NCI-H2227 treated with DMSO at 0.1 percent for 48 hours (cell line): ENCODE results near the gene EIF2B1.

Source experiments
- DNase-seq: peaks from one replicate; lab custom pipeline; 2025; lab: John Stamatoyannopoulos, UW

The EIF2B1 gene

DNA sequence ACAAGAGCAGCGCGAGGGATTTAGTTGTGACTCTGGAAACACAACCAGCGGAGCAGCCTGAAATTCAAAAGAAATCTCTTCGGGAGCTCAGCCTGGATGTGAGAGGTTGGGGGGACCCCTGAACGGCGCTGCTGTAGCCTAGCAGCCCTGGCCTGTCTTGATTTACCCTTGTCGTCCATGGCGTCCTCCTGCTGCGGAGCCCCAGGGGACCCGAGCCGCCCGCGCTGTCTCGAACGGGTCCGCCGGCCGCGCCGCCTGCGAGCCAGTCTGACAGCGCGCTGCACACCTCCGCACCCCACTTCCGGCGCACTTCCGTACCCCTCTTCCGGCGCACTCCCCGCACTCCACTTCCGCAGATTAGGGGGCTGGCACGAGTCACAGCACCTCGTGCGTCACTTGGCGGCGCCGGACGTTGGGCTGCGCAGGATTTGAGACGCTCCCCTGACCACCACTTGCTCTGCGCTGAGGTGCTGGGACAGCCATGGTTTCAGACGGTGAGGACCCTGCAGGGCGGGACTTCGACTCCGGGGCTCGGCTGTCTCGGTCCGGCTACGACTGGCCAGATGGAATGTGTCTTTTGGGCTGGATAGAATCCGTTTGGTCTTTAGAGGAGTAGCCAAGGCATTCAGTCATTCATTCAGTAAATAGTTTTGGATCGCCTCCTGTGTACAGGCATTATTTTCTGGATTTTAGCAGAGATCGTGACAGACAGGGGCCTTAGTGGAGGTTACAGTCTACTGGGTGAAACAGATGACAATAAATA lies at the start of gene EIF2B1, which contains the start of gene GTF2H3:
EIF2B1 (minus strand) TSS at position 308 of the 763 bp plus-strand sequence; CDS start at position 179, 129 bp downstream.
GTF2H3 (plus strand) TSS at position 451 of the 763 bp plus-strand sequence; CDS start at position 482, 31 bp downstream.
- peak; percentile 98 for DNase-seq

- no peak for DNase-seq
Observed at GRCh38 chr12:123681605-123682004, 48.1 kb upstream of the EIF2B1 start.

DNA sequence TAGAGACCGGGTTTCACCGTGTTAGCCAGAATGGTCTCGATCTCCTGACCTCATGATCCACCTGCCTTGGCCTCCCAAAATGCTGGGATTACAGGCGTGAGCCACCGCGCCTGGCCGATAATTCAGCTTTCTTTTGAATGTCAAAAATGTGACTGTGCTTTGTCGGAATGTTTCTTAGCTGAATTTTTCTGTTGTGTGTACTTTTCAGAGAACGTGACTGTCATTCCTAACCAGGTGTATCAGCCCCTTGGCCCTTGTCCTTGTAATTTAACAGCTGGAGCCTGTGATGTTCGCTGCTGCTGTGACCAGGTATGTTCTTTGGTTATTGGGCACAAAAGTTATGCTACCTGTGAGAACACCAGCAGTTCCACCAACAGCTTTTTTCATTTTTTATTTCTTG lies 45.5 kb upstream of the EIF2B1 start:
- DNase-seq = no peak

DNA sequence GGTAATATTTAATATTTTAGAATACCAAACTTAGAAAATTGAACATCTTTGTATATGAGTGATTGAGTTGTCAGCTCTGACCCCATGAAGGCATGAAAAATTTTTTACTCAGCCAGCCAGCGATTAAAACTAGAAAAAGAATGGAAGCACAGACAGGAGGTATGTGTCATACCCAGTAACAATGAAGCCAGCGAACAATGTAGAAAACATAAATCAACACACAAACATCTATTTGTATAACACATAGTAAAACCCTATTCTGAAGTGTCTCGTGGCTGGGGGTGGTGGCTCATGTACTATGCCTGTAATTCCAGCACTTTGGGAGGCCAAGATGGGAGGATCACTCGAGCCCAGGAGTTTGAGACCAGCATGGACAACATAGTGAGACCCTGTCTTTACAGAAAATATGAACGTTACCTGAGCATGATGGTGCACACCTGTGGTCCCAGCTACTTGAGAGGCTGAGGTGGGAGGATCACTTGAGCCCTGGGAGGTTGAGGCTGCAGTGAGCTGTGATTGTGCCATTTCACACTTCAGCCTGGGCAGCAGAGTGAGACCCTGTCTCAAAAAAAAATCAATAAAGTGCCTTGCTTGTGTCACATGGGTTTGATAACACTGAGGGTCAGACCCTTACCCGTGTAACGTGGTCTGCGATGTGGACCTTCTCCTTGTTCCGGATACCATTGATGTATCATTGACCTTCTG lies 43.3 kb upstream of the EIF2B1 start:
- DNase-seq = no peak

DNA sequence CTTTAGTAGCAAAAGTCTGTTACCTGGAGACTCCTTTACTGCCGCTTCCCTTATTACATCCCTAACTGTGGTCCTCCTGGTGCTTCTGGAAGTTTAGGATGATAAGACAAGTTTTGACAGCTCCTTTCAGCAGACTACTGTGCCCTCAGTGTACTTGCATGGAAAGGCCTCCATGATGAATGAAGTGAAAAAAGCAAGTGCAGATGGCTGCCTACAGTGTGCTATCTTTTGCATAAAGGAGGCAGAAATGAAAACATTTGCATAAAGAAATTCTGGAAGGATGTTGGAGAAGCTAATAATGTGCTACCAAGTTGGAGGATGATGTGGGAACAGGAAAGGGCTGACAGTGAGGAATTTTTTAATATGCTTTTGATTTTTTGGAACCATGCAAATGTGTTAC lies 42.0 kb upstream of the EIF2B1 start:
- no peak for DNase-seq

GRCh38 chr12:123671876-123672275 lies 38.4 kb upstream of the EIF2B1 start:
- DNase-seq = no peak

- DNase-seq = peak; percentile 93
Observed at GRCh38 chr12:123670882-123671728, 37.6 kb upstream of the EIF2B1 start, which contains the start of gene TCTN2. Gene TCTN2 (plus strand): TSS chr12:123671113. CDS start chr12:123671241, 128 bp downstream.

- DNase-seq = no peak
Observed at GRCh38 chr12:123667771-123668170, 34.3 kb upstream of the EIF2B1 start.

GRCh38 chr12:123659996-123660727 lies 26.7 kb upstream of the EIF2B1 start:
- no peak for DNase-seq

- no peak for DNase-seq
Observed at GRCh38 chr12:123657211-123657610, 23.7 kb upstream of the EIF2B1 start.

DNA sequence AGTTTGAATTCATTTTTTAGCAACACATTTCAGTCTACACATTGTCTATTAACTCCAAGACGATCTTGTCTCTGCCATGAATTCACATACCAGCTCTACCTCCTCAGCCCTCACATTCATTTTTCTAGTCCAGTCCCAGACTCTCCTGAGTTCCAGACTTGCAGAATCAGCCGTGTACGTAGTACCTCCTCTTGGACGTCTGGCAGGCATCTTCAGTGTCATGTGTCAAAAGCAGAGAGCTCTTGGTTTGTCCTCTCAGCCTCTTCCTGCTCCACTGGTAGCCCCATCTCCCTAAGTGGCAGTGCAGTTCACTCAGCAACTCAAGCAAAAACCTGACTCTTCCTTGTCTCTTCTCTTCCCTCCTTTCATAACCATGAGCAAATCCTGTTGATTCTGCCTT lies 22.9 kb upstream of the EIF2B1 start:
- no peak for DNase-seq

DNA sequence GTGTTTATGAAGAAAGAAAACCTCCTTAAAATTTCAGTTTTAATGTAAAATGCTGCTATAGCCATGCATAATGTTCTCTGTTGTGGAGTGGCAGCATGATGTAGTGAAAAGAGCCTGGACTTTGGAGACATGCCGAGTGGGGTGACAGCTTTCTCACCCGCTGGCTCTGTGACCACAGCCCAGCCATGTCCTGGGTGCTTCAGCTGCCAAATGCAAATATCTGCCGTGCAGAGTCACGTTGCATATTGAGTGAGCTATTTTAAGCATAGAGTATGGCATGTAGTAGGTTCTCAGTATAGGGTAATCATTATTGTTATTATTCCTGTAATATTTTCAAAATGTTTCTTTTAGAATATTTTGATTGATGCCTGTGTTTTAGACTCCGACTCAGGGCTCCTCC lies 21.9 kb upstream of the EIF2B1 start:
- no peak for DNase-seq

- no peak for DNase-seq
Observed at GRCh38 chr12:123654129-123654701, 20.7 kb upstream of the EIF2B1 start.

- DNase-seq = no peak
Observed at GRCh38 chr12:123648401-123648800, 14.9 kb upstream of the EIF2B1 start.

DNA sequence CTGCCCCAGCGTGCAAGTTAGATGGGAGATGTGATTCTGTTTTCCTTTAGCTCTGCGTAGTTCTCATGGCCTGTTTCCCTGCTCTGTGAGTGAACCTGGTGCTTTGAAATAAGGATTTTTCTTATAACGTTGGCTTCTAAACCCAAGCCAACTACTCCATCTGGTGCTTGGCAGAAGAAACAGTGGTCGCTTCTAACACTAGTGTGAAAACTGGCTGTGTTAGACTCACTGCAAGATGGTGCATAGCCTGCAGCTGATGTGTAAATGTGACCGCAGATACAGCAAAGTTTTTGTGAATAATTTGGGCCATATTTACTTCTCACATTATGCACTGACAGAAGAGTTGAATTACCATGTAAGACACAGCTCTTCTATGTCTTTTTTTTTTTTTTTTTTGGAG lies 12.4 kb upstream of the EIF2B1 start:
- no peak for DNase-seq

GRCh38 chr12:123645380-123645779 lies 11.9 kb upstream of the EIF2B1 start:
- DNase-seq = no peak

DNA sequence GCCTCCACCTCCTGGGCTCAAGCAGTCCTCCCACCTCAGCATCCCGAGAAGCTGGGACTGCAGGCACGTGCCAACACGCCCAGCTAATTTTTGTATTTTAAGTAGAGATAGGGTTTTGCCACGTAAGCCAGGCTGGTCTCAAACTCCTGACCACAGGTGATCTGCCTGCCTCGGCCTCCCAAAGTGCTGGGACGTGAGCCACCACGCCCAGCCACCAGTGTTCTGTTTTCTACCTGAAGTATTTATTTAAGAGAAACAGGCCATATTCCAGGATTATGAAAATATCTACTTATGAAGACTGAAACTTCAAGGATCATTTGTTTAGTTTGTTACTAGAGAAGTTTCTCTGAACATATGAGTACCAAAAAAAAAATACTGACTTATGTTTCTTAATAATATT lies 10.4 kb upstream of the EIF2B1 start:
- DNase-seq = no peak

DNA sequence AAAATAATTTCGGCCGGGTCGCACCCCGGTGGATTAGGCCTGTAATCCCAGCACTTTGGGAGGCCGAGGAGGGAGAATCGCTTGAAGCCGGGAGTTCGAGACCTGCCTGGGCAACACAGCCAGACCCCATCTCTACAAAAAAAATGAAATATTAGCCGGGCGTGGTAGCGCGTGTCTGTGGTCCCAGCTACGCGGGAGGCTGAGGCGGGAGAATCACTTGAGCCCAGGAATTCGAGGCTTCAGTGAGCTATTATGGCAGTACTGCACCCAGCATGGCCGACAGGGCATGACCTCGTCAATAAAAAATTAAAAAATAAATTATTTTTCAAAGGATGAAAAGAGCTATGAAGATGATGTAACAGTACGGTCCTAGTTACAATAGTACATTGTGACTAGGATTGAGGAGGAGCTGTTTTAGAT lies 666 bp upstream of the EIF2B1 start:
- no peak for DNase-seq

DNA sequence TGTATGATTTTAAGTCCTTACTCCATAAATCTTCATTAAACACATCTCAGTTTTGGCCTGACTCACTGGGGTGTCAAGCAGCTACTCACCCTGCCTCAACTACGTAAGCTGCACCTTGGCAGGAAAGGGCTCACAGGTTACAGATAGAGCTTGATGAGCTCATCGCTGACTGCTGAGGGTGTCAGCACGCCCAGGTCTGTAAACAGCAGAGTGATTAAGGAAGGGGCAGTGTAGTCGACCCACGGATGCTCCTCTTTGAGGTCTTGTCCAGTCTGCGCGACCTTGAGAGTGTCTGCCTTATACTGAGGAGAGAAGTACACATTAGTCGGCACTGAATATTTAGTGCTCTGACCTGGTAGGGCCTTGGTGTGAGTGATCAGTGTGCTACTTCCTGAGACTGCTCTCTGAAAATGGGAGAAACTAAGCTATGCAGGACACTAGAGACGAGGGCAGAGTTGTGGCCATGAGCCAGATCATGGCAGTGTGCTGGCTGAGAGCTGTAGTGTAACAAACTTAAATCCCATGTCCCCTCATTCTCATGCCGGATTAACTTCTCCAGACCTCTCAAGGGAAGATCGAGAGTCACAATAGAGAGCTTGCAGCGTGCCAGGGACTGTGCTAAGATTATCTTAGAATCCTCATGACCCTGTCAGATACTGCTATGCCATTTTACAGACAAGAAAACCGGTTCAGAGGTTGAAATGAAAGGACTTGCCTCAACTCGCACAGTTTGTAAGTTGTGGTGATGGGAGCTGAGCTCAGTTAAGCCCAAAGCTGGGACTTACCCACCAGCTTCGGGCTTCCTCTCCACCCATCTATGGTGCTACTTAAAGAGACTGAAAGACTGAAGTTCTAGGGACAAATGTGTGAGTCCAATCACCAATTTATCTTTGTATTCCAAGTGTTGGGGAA lies 11.6 kb downstream of the EIF2B1 start:
- DNase-seq = no peak

GRCh38 chr12:123621101-123621500 lies 12.4 kb downstream of the EIF2B1 start:
- DNase-seq = no peak
